GM19043 (cell line): ENCODE data around the gene BTBD9.

Source experiments
- ATAC-seq: cut with Tn5 transposase; IDR thresholded peaks from one replicate; pipeline ENCODE4 v1.9.1; 2021; ENCODE audit warnings: low read depth; ENCODE audit not compliant: unreplicated experiment

The BTBD9 gene

DNA sequence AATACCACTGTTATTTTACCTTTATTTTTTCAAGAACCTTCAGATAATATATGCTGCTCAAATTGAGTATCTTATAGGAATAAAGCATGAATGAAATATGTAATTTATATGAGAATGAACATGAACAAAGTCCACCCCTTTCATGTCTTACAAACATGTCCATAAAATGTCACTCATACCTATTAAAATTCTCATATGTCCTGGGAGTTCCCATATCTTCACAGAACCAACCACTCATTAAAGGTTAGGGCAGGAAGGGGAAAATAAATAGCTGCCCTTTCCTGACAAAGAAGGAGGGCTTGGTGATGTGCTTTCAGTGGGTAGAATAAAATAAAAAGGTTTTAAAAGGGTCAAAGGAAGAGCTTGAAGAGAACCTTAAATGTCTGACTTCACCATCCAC is 125.3 kb downstream of the BTBD9 start:
- ATAC-seq: no peak

DNA sequence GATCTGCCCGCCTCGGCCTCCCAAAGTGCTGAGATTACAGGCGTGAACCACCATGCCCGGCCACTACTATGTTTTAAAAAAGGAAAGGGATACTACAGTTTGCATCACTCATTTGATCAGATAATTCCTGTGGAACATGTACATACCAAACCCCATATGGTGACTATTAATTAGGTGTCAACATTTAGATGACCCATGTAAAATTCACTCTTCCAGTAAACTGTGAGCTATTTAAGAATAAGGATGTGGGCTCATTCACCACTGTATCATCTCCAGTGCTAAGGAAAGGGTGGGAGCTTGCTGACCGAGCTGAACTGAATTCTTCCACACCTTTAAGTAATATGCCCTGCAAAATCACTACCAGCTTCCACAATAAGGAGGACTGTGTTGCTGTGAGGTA is 127.5 kb downstream of the BTBD9 start:
- no peak for ATAC-seq

DNA sequence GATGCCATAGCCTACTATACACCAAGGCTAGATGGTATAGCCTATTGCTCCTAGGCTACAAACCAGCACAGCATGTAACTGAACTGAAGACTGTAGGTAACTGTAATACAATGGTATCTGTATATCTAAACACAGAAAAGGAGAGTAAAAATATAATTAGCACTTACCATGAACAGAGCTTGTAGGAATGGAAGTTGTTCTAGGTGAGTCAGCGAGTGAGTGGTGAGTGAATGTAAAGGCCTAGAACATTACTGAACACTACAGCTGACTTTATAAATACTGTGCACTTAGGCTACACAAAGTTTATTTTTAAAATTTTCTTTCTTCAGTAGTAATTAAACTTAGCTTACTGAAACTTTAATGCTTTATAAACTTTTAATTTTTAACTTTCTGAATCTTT is 129.5 kb downstream of the BTBD9 start:
- ATAC-seq: no peak

DNA sequence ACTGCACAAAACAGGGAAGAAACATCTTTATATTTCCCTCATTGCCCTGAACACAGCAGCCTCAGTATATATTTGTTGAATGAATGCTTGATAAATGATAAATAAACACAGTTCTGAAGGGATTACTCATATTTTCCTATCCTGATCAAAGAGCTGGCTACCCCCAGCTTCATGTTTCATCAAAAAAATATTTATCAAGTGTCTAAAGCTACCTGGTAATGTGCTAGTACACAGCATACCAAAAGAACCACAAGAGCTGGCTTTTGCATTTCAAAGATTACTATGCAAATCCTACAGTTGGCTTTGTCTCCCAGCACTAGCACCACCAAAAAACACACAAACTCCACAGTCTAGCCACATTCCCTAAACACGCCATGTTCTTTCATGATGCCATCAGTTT is 130.0 kb downstream of the BTBD9 start:
- no peak for ATAC-seq

DNA sequence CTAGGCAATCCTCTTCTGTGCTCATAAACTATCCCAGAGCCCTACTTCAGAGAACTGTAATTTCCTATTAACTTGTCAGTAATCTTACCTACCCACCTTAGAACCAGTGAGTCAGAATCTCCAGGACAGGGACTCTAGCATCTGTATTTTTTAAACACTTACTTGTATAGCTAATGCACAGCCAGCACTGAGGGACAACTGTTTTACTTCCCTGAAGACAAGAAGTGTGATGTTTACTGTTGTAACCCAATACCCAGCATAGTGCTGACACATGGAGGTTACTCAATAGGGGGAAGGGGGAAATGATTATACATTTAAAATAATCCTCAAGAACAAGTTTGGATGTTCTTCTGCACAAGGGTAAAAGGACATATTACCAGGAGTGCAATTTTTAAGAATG is 130.8 kb downstream of the BTBD9 start:
- no peak for ATAC-seq

DNA sequence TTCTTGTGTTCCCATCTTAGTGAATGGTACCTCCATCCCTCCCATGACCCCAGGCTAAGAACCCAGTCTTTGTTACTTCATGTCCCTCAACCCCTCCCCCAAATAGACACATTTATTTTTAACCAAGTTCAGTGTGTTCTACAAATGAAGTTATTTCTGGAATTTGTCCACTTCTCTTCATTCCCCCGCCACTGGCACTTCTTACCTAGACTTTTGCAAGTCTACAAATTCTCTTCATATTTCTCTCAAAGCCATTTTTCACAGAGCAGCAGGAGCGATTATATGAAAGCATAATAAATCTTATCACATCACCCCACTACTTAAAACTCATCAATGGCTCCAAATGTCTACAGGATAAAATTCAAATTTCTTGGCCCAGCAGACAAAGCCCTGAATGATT is 131.4 kb downstream of the BTBD9 start:
- ATAC-seq: no peak

DNA sequence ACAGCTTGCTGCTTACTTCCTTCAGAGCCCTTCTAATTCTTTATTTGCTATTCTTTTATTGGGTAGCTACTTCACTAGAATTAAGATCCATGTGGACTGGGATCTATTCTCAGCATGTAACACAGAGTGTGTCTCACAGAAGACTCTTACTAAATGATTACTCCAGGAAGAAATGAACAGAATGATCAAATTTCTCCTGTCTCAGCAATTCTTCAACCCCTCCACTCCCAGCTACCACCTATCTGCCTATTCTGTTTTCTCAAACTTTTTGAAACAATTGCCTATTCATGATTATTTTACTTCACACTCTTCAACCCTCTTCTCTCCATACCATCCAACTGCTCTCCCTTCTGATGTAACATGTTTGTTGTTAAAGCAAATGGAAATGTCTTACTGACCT is 132.6 kb downstream of the BTBD9 start:
- no peak for ATAC-seq

DNA sequence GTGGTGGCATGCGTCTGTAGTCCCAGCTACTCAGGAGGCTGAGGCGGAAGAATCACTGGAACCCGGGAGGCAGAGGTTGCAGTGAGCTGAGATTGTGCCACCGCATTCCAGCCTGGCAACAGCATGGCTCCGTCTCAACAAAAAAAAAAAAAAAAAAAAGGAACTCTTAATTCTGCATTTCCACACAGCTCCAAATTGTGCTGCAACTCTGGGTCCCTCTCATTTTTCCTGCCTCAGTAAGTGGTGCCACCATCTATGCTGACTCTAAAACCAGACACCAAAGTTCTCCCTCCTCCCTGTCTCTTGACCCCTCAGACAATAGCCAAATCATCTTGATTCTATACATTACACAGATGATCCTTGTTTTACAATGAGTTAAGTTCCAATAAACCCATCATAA is 133.9 kb downstream of the BTBD9 start:
- ATAC-seq: no peak

DNA sequence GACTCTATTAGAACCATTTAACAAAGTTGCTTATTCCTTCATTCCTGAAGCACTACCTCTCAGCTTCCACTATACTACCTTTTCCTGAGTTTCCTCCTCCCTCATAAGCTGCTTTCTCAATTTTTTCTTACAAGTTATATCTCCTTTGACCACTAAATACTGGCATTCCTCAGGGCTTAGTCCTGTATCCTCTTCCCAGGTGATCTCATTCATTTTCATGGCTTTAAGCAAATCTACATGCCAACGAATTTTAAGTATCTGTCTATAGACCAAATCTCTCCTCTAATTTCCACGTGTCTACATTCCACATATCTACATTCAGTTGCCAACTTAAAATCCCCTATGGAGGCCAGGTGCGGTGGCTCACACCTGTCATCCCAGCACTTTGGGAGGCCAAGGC is 134.7 kb downstream of the BTBD9 start:
- no peak for ATAC-seq

DNA sequence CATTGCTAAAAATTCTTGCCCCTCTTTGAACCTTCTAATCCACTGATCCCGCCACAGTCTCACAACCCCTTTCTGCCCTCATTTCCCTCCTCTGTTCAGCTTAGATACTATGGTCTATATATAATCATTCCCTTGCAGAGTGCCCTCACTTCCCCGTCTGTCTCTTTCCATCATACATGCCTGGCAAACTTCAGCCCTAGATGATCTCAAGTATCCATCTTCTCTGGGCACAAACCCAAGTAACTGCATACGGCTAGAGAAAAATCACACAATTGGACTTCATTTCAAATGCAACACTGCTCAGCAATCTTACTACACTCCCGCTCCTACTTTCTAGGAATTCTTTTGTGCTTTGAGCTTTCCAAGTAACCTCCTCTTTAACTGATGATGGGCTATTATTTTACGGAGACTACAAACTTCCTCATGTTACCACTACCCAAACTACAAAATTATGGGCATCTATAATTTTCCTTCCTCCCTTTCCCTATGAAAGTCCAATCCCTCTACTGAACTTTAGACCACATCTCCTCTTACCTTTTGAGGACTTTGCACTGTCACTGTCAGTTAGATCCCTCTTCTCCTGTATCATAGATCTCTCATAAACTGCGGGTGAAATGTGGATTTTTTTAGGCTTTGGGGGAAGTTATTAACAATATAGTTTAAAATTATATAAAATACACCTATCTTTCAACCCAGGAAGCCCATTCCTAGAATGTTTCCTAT is 135.6 kb downstream of the BTBD9 start:
- no peak for ATAC-seq

DNA sequence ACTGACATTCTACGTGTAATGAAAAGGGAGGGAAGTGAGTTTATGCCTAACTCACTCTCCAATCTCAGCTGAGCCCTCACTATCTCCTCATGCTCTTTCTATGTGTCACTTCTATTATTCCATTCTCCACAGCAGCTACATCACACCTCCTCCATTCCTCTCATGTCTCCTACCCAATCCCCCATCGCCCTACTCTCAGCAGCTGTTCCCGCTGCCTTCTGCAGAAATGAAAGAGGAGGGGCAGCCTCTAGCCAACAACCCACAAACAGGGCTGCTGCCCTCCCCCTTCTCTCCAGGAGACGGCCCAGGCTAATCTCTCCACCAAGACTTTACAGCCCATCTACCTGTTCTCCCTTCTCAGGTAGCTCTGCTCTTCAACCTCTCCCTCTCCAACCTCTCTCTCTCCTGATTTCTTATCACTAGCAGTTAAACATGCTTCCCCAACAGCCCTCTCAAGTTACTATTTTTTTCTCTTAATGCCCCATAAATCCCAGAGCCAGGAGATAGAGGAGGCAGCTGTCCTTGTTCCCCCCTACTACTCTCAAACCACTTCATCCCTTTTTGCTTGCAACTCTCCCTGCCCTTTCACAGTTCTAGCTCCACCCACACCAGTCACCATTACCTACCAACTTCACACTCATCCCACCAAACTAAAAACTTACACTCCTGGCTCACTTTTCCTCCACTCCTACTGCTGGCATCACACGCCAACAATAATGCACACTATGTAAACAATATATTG is 136.5 kb downstream of the BTBD9 start:
- ATAC-seq: no peak

DNA sequence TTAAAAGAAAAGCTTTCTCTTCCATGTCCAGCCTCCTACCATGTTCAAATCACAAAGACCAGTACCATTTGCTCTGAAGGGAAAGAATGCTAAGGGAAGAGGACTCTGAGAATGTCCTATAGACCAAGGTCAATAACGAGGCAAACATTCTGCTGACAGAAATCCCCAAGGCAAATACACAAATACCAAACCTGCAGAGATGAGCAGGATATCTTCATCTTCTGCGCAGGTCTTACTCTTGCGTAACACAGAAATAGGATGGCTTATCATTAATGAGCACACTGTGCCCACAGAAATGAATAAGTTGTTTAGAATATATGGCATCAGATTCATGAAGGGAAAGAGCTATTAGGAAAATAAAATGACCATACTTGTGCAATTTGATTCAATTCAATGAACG is 137.3 kb downstream of the BTBD9 start:
- no peak for ATAC-seq

DNA sequence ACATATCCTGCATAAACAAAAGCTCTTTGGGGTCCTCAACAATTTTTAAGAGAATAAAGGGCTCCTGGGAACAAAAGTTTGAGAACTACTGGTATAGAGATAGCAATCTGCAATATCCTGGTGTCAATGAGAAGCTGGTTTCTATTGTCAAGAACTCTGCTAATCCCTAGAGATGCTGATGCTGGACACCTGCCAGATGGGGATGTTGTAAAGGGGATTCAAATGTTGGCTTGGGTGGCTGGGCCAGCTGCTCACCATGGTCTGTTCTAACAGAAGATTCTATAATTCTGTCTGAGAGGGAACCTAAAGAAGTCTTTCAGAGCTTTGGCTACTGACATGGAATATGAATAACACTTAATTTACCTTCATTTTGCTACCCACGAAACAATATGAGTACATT is 137.8 kb downstream of the BTBD9 start:
- no peak for ATAC-seq

DNA sequence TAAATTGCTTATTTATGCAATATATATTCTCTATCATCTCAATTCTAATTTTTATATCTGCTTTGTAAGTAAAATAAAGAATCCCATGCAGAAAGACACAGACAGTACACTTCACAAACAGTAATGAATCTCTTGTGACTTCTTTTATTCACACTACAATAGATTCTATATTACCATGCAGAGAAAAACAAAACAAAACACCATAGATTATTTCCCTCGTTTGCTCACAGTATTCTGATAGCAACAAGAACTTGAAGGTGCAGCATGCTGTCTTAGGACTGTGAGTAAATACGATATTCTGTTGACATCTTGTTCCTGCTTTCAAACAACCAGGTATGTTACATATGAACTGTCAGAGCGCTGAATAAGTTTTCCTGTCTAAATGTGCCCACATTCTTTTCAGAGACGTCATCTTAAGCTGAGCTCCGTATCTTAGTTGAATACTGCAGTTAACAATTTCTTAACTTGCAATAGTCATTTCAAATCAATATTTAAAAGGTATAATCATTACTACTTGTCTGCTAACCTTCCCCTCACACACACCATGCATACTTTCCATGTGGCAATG is 140.1 kb downstream of the BTBD9 start:
- ATAC-seq: no peak

DNA sequence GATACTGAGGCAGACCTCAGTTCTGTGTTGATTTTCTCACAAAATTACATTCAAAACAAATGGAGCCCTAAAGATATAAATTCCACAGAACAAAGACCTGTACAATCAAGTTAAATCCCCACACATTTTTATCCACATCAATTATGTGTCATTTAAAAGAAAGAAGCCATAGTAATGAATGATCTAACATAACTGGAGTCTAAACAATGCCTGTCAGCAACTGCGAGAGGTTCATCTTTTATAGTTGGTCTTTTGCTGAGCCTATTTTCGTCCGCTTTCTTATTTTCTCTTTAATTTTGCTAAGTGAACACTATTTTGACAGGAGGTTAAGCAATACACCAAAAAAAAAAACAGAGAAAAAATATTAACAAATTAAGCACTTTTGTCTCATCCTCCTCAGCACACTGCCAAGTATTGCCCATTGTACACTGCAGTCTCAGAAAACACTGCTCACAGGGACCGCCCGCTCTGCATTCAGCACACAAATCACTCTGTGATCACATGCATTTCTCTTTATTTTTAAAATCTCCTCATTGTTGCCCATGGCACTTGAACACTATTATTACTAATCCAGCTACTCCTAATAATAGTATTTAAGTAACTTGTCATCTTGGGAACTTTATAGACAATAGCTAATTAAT is 140.8 kb downstream of the BTBD9 start:
- no peak for ATAC-seq

DNA sequence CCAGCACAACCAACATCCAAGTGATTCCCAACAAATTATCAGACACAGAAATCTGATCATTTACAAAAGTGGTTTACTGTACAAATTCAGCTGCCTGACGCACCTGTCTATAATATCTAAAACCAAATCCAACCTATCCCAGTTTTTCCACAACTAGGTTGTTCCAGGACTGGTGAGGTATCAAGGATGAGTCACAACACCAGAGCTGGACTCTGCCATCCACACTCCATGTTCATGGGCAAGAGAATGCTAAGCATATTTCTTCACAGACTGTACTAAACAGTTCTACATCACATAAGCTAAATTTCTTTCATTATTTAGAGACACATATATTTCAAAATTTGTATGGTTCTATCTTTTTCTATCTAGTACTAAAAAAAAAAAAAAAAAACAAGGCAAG is 141.6 kb downstream of the BTBD9 start:
- ATAC-seq: no peak

DNA sequence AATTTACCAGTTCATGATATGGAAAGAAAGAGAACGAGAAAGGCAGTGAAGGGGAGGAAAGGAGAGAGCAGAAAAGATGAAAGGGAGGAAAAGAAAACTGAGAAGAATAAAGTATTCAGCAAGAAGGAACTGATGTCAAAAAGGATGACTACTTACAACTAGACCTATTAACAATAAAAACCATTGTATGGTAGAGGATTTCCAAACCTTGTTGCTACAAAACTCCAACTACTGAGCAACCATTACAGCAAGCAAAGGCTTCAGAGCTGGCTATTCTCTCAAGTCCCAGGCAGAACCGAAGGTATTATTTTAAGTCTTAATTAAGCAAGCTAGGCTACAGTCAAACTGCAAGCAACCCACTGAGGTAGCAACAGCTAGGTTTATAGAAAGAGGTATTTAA is 142.2 kb downstream of the BTBD9 start:
- ATAC-seq: no peak

DNA sequence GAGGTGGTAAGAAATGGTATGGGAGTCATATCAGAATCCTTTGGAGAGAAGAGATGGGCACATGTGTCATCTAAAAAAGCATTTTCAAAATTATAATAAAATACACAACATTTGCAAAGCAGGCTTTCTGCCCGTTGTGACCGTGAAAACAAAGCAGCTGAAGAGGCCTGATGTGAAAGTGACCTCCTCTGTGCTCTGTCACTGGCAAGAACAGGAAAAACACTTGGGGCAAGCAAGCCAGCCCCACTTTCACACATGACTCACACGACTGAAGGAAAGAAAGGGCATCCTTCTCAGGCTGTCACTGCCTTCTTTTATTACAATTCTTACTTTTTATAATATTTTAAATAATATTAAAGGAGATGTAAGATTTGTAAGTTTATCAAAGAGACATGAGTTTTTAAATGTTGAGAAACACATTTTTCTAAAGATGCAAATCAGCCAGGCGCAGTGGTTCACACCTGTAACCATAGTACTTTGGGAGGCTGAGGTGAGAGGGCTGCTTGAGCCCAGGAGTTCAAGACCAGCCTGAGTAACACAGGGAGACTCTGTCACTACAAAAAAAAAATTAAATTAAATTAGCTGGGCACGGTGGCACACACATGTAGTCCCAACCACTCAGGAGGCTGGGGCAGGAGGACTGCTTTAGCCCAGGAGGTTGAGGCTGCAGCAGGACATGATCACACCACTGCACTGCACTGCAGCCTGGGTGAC is 143.7 kb downstream of the BTBD9 start:
- no peak for ATAC-seq

DNA sequence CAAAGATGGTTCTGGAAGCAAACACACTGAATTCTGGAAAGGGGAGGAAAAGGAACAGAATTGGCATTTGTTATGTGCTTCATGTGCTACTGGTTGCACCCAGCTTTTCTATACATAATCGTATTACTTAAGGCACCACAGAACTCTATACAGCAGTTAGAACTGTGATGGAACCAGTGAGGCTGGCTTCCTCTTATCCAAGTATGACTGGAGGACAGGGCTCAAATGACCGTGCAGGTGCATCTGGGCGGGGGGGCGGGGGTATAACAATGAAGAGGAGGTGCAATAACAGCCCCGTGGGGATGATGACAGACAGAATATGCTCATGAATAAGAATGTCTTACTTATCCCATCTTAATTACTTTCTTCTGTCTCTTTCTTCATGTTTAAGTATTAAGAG is 144.2 kb downstream of the BTBD9 start:
- no peak for ATAC-seq

DNA sequence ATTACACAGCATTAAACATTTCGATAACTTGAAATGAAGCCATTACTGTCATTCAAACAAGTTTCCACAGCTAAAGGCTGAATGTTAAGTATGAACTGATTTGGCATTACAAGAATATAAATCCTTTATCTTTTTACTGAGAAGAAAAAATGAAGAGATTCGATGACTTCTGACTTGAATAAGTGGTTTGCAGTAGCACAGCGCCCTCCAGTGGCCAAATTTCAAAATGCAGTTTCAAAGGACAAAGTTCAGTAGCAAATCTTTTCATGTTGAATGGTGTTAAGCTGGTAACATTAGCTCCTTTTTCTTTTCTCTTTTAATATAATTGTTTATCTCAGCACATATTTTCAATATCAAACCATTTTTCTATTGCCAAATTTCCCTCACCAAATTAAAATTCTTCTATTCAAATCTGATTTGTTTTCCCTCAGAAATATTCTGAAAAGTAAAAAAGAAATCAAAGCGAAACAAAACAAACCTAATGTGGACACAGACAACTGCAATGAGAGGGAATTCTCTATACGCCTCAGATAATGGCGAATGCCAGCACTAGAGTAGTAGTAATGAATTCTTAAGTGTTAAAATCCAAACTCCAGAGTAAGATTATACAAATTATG is 145.7 kb downstream of the BTBD9 start:
- no peak for ATAC-seq

DNA sequence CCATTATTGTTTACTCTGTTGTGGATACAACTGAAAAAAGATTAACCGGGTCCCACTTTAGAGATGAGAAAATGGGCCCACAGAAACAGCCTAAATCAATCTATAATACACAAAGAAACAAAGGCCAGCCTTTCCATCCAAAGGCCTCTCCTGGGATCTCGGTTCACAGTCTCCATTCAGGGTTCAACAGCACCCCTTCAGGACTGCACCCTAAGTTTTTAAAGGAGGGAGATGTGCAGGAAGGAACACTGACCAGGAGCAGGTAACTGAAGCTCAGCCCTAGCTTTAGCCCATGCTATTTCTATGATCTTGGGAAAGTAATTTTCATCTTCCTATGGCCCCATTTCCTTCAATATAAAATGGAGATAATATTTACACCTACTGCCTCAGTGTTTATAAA is 147.7 kb downstream of the BTBD9 start:
- no peak for ATAC-seq
